Activated T-cell treated with anti-CD3 and anti-CD28 coated beads, Interleukin-2, amount 50 U/mL, for 24 hours (primary cell): ENCODE data around the gene CELF6.
A peak's percentile ranks its signal among the peaks of the same experiment; 100 is the strongest.

Experiments
- DNase-seq: peaks from one replicate; pipeline ENCODE4 v3.0.0-alpha.2; 2020
- H3K27ac Mint-ChIP-seq: 2 replicates; pipeline ENCODE4 v1.8.0; 2020; ENCODE audit warnings: mild to moderate bottlenecking, mixed read lengths
- H3K27me3 Mint-ChIP-seq: 2 replicates; pipeline ENCODE4 v1.8.0; 2020; ENCODE audit warnings: mixed read lengths
- H3K36me3 Mint-ChIP-seq: 2 replicates; pipeline ENCODE4 v1.8.0; 2020; ENCODE audit warnings: low read depth, mixed read lengths
- H3K4me1 Mint-ChIP-seq: 2 replicates; pipeline ENCODE4 v1.8.0; 2020; ENCODE audit warnings: low read depth, mixed read lengths
- H3K4me3 Mint-ChIP-seq: 2 replicates; pipeline ENCODE4 v1.8.0; 2020; ENCODE audit warnings: mild to moderate bottlenecking, moderate library complexity, mixed read lengths
- H3K9me3 Mint-ChIP-seq: 2 replicates; pipeline ENCODE4 v1.8.0; 2020; ENCODE audit warnings: mixed read lengths

CELF6 gene

DNA sequence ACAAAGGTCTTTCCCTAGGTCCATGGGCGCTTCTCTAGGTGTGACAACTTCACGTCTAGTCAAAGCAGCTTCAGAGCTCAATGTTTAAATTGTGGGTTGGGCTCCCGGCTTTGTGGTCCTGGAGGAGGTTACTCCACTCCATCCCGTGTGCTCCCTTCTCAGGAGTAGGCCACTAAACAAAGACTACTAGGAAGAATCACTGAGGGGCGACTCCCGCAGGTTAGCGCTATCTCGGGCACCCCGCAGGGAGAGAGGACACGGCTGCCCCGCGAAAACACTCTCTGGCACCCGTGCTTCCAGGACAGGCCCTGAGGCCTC, 48.1 kb downstream of the CELF6 start:
- Mint-ChIP-seq H3K27ac (peak overlapping the region; percentile 93), H3K27me3 (no peaks in the 10 kb centered on the region), H3K9me3 (no peaks in the 10 kb centered on the region), H3K4me1 (peaks cover 43% of the 10 kb centered on the region), H3K4me3 (peak overlapping the region; percentile 92), H3K36me3 (peaks cover 43% of the 10 kb centered on the region)
- DNase-seq, result no peak

DNA sequence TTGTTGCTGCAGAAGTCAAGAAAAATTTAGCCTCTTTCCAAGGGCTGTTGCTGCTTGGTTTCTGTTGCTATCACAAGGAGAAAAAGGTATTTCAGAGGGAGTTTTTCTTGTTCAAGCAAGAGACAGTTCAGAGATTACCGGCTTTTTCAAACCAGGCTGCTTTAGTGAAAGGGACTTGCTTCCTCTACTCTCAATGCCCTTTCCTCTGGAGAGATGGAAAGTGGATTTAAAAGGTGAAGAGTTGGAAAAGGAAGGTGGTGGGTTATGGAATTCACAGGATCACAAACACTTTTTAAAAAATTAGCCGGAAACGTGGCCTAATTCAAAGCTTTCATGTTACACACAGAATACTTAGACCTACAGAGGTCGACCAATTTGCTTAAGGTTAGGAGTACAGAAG, 48.7 kb downstream of the CELF6 start:
- Mint-ChIP-seq H3K4me1 (peaks cover 43% of the 10 kb centered on the region), H3K27ac (peak overlapping the region; percentile 93)

DNA sequence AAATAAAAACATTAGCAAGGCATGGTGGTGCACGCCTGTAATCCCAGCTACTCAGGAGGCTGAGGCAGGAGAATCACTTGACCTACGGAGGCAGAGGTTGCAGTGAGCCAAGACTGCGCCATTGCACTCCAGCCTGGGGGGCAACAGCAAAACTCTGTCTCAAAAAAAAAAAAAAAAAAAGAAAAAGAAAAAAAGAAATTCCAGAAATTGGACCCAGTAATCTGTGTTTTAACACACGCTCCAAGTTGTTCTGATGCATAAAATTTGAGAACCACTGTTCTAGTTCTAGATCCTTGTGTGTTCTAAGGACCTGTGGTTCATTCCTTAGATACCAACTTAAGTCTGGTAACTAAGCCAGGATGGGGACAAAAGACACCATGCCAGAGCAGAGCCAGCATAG, 50.2 kb downstream of the CELF6 start:
- Mint-ChIP-seq H3K36me3 (peaks cover 64% of the 10 kb centered on the region), H3K4me3 (no peak overlapping the region)

More for the DNA sequence above, 48.7 kb downstream of the CELF6 start:
- no peak for DNase-seq
- Mint-ChIP-seq H3K4me3 (peak overlapping the region; percentile 92), H3K36me3 (peaks cover 49% of the 10 kb centered on the region), H3K9me3 (no peaks in the 10 kb centered on the region), H3K27me3 (no peaks in the 10 kb centered on the region)

DNA sequence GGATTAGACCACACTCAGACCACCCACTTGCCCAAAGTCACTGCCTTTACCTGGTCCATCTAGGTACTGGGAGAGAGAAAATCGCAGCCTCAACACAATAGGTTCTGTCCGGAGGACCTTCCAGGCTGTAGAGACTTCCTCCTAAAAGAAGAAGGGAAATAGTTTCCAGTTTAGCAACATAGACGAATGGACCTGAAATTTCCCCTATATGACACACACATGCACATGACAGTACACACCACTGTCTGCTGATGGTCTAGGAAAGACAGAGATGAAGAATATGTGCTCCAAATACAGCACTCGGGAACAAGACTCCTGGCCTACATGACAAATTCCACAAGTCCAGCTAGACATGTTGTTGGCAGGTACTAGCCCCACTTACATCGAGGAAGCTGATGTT, 54.9 kb downstream of the CELF6 start:
- Mint-ChIP-seq H3K4me3 (no peak overlapping the region), H3K4me1 (peaks cover 54% of the 10 kb centered on the region), H3K9me3 (no peaks in the 10 kb centered on the region), H3K36me3 (peaks cover 95% of the 10 kb centered on the region), H3K27ac (peak overlapping the region; percentile 88), H3K27me3 (no peaks in the 10 kb centered on the region)
- DNase-seq, result no peak

More for the DNA sequence above, 50.2 kb downstream of the CELF6 start:
- no peaks in the 10 kb centered on the region for H3K27me3 Mint-ChIP-seq
- H3K9me3 Mint-ChIP-seq, result no peaks in the 10 kb centered on the region
- no peak for DNase-seq
- peak overlapping the region; percentile 15 for H3K27ac Mint-ChIP-seq
- peaks cover 56% of the 10 kb centered on the region for H3K4me1 Mint-ChIP-seq

DNA sequence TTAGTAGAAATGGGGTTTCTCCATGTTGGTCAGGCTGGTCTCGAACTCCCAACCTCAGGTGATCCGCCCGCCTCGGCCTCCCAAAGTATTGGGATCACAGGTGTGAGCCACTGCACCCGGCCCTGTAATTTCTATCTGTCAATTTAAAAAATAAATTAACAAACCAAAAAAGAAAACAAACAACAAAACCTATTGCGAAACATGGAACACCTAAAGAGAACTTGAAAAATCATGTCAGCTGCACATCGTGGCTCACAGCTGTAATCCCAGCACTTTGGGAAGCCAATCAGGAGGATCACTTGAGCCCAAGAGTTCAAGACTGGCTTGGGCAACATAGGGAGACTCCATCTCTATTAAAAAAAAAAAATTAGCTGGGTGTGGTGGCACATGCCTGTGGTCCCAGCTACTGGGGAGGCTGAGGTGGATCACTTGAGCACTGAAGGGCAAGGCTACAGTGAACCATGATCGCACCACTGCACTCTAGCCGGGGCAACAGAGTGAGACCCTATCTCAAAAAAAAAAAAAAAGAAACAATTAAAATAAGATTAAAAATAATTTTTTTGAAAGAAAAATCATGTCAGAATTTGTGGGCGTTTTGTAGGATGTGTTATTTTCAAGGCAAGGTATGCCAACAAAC, 67.2 kb downstream of the CELF6 start:
- peaks cover 4% of the 10 kb centered on the region for H3K4me1 Mint-ChIP-seq
- H3K27ac Mint-ChIP-seq, result no peak overlapping the region
- H3K4me3 Mint-ChIP-seq, result no peak overlapping the region
- DNase-seq, result no peak
- no peaks in the 10 kb centered on the region for H3K9me3 Mint-ChIP-seq
- H3K27me3 Mint-ChIP-seq, result no peaks in the 10 kb centered on the region
- H3K36me3 Mint-ChIP-seq, result peaks cover 97% of the 10 kb centered on the region

DNA sequence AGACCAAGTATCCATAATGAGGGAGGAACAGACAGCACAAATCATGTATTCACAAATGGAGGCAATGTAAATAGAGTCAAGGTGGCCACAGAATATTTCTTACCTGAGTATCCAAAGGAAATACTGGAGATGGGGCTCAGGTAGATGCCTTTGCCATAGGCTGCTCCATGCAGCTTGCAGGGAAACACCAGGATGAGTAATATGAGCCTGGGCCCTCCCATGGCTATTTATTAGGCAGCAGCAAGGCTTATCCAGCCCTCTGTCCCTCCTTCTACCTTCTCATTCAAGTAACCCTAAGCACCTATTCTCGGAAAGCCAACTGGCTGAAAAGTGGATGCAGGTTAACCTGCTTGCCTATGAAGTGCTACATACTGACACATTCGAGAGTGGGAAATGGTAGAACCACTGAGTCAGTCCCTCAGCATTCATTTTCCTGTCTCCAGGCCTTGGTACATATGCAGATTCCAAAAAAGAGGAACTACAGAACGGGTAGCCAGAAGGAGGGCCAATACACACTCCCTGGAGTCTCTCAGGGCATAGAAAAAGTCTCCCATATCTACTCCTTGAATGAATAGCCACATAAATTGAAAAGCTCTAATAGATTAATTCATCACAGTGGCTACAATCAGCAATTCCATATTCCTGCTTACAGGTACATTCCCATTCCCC, 70.7 kb downstream of the CELF6 start:
- peaks cover 84% of the 10 kb centered on the region for H3K36me3 Mint-ChIP-seq
- H3K27me3 Mint-ChIP-seq, result no peaks in the 10 kb centered on the region
- no peak overlapping the region for H3K4me3 Mint-ChIP-seq
- DNase-seq, result no peak
- peaks cover 4% of the 10 kb centered on the region for H3K4me1 Mint-ChIP-seq
- no peaks in the 10 kb centered on the region for H3K9me3 Mint-ChIP-seq
- peak overlapping the region; percentile 30 for H3K27ac Mint-ChIP-seq

DNA sequence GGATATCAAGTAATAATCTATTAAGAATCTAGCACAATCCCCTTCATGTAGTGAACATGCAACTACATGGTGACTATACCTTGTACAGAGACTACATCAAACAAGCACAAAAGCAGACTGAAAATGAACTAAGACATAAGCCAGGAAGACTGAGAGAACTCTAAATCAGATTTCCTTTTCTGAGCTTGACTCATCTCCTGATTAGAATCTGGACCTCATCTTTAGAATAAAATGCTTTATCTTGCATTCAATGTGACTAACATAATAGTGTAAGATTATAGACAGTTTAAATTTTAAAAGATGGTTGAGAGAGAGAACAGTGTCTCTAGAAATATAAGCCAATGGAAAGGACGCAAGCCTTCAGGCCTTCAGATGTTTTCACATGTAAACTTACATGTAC, 71.4 kb downstream of the CELF6 start:
- Mint-ChIP-seq H3K27ac (no peak overlapping the region), H3K4me3 (no peak overlapping the region), H3K4me1 (peaks cover 5% of the 10 kb centered on the region), H3K9me3 (no peaks in the 10 kb centered on the region), H3K36me3 (peaks cover 84% of the 10 kb centered on the region), H3K27me3 (no peaks in the 10 kb centered on the region)
- no peak for DNase-seq

DNA sequence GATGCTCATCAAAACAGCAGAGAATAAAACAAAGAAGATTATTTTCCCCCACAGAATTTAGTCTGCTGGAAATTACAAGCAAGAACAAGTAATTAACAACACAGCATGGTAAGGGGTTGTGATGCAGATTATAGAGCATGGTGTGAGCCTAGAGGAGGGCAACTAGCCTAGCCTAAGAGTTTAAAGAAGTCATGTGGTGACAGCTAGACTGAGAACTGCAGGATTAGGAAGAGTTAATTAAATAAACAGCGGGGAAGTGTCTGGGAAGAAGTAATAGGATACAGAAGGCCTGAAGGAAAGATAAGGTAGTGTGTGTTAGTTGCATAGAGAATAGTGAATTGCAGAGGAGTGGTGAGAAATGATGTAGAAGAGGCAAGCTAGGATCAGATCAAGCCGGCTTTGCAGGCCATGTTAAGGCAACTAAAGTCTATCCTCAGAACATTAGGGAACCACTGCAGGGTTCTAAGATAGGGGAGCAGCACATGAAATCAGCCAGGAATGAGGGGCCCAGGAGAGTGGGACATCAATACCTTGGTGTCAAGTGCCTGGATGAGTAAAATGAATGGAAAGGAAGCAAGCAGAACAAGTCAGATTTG, 77.1 kb downstream of the CELF6 start:
- Mint-ChIP-seq H3K4me1 (peaks cover 21% of the 10 kb centered on the region), H3K27me3 (no peaks in the 10 kb centered on the region), H3K9me3 (no peaks in the 10 kb centered on the region), H3K36me3 (peaks cover 77% of the 10 kb centered on the region), H3K27ac (peak overlapping the region; percentile 20), H3K4me3 (no peak overlapping the region)
- no peak for DNase-seq

DNA sequence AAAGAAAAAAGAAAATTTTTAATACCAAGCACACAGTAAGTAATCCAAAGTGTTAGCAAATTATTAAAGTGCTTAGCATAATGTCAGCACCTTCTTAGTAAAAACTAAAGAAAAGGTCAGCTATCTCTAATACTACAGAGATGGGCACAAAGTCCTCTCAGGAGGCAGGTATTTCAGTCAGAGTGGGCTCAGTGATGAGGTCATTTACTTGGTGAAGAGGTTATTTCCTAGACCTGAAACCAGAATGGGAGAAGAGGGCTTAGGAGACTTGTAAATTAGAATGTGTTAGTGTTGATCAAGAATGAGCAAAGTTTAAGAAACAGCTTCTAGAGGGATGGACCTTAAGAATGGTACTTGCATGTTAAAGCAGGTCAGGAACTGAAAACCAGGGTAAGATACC, 80.3 kb downstream of the CELF6 start:
- Mint-ChIP-seq H3K27me3 (no peaks in the 10 kb centered on the region), H3K4me1 (peaks cover 47% of the 10 kb centered on the region), H3K9me3 (no peaks in the 10 kb centered on the region), H3K4me3 (no peak overlapping the region), H3K36me3 (peaks cover 60% of the 10 kb centered on the region), H3K27ac (peak overlapping the region; percentile 45)
- DNase-seq, result no peak

DNA sequence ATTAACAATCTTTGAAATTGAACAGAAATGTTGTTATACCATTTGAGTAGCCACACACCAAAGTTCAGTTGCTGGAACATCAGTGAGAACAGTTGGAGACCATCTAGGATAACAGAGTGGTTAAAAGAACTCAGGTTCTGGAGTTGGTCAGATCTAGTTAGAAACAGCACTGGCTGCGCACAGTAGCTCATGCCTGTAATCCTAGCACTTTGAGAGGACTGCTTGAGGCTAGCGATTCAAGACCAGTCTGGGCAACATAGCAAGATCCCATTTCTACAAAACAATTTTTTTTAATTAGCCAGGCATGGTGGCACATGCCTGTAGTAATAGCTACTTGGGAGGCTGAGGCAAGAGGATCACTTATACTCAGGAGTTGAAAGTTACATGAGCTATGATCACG, 81.4 kb downstream of the CELF6 start:
- H3K27me3 Mint-ChIP-seq, result no peaks in the 10 kb centered on the region
- peak overlapping the region; percentile 99 for H3K27ac Mint-ChIP-seq
- DNase-seq, result no peak
- H3K36me3 Mint-ChIP-seq, result peaks cover 49% of the 10 kb centered on the region
- no peaks in the 10 kb centered on the region for H3K9me3 Mint-ChIP-seq
- H3K4me1 Mint-ChIP-seq, result peaks cover 53% of the 10 kb centered on the region
- no peak overlapping the region for H3K4me3 Mint-ChIP-seq

DNA sequence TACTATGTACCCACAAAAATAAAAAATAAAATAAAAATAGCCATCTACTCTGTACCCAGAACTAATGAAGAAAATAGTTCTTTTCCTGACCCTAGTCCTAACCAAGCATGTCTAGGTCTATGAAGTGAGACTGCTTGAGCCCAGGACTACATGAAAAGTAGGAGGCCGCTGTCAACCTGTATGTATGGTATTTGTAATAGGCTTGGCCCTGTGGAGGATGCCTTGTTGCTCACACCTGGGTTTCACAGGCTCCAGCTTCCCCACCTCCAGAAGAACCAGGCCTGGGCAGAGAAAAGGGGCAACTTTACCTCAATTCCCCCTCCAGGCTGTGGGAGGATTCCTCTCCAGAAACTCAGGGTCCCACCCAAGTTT, 82.1 kb downstream of the CELF6 start:
- peaks cover 43% of the 10 kb centered on the region for H3K36me3 Mint-ChIP-seq
- peak overlapping the region; percentile 80 for H3K4me3 Mint-ChIP-seq
- H3K4me1 Mint-ChIP-seq, result peaks cover 53% of the 10 kb centered on the region
- no peaks in the 10 kb centered on the region for H3K27me3 Mint-ChIP-seq
- H3K9me3 Mint-ChIP-seq, result no peaks in the 10 kb centered on the region
- DNase-seq, result no peak
- peak overlapping the region; percentile 99 for H3K27ac Mint-ChIP-seq

DNA sequence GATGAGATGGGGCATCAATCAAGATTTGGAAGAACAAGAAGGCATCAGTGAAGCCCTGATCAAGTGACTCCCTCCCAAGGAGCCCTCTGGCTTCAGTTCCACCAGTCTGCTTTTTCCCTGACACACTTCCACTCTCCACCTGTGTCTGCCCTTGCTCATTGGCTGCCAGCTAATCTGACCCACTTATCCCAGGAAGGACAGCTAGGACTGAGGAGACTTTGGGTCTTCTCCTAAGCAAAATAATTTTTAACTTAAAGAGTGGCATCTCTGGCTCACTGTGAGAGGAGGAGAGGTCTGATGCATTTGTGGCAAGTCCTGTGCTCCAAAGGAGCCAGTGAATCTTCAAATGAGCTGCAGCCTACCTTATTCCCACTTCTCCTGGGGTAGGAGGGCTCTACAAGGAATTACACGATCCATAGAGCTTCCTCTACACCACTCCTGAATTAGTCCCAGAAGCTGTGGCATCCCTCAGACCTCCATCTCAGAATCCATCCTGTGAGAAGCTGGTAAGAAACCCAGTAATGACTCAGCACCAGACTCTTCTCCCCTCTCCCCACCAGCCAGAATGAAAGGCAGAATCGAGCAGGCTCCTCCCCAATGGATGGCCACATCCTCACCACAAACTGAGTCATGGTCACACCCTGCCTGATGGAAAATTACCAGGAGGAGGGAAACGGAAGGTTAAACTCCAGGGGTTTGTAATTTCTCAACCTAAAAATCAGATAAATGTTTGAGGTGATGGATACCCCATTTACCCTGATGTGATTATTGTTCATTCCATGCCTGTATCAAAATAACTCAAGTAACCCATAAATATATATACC, 82.7 kb downstream of the CELF6 start:
- Mint-ChIP-seq H3K4me3 (peak overlapping the region; percentile 80), H3K36me3 (peaks cover 37% of the 10 kb centered on the region), H3K9me3 (no peaks in the 10 kb centered on the region), H3K27ac (peak overlapping the region; percentile 99), H3K27me3 (no peaks in the 10 kb centered on the region), H3K4me1 (peaks cover 59% of the 10 kb centered on the region)
- peak; percentile 74 for DNase-seq

DNA sequence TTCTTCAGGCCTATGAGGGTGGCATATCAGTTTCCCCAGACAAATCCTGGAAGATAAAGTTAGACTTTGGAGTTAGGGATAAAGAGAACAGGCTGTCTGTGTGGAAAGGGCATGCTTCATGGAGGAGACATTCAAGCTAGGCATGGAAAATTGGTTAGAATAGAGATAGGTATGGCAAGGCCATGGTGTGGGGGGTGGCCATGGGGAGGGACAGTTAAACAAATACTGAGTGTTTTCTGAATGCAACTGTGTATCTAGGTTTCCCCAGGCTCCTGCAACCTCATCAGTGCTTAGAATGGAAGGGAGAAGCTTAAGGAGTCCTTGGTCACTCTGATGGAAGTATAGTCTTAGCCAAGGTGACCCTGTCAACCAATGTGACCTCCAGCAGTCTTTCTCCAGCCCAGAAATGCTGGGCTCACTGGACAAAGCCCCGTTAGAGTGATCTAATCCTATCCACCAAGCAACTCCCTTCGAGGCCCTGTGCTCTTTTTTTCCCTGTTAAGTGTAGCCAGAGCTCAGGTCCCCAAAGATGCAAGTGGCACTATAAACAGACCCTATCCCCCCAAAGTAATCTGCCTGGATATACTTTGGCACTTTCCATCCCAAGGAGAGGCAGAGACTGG, 83.5 kb downstream of the CELF6 start:
- no peak for DNase-seq
- peak overlapping the region; percentile 80 for H3K4me3 Mint-ChIP-seq
- H3K36me3 Mint-ChIP-seq, result peaks cover 33% of the 10 kb centered on the region
- no peaks in the 10 kb centered on the region for H3K9me3 Mint-ChIP-seq
- H3K27ac Mint-ChIP-seq, result peak overlapping the region; percentile 99
- H3K27me3 Mint-ChIP-seq, result no peaks in the 10 kb centered on the region
- peaks cover 66% of the 10 kb centered on the region for H3K4me1 Mint-ChIP-seq

DNA sequence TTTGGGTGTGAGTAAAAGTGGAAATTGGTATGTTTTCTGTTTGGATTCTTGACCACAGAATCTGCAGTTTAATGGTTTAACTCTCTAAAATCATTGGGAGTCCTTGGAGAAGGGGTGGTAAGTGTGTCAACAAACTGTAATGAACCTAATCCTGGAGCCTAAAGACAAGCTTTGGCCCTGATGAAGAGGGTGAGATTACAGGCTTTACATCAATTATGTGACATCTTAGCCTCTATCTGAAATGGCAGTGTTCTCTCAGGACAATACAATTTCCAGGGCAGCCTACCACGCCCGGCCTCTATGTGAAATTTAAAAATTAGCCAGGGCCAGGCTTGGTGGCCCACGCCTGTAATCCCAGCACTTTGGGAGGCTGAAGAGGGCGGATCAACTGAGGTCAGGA, 84.7 kb downstream of the CELF6 start:
- peaks cover 65% of the 10 kb centered on the region for H3K4me1 Mint-ChIP-seq
- peak overlapping the region; percentile 14 for H3K27ac Mint-ChIP-seq

More for the DNA sequence above, 84.7 kb downstream of the CELF6 start:
- DNase-seq, result no peak
- Mint-ChIP-seq H3K4me3 (no peak overlapping the region), H3K27me3 (no peaks in the 10 kb centered on the region), H3K9me3 (no peaks in the 10 kb centered on the region), H3K36me3 (peaks cover 27% of the 10 kb centered on the region)
